ENCODE results near the gene ENTPD5. TPM values are rescaled to one million over a fixed set of nuclear protein-coding genes. Genes with fewer than 3 reads are reported as not detected.

ENTPD5 gene
- total RNA-seq, 1 donor from 2014 or later = 10.4 TPM

DNA sequence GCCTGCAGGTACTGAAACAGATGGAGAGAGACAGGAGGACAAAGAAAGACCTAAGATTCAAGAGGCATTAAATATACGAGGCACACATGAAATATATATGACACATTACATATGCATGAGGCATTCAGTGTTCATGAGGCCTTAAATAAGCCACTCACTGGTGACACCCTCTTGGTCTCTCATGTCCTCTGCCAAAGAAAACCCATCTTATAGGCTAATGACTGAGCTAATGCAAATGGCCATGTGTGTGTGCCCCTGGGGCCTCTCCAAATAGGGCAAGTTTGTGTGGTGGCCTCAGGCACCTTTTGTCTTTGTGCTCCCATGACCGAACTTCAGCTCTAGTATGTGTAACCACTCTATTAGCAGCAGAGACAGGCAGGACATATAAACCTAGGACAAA, 50.2 kb downstream of the ENTPD5 start:
- Mint-ChIP-seq H3K4me3 (no peak overlapping the region), H3K36me3 (ENCODE audit: low read depth) (peaks cover 54% of the 10 kb centered on the region), H3K27me3 (no peaks in the 10 kb centered on the region), H3K4me1 (no peaks in the 10 kb centered on the region), H3K27ac (no peak overlapping the region), H3K9me3 (no peaks in the 10 kb centered on the region)
- TF ChIP-seq, protein P1, sequence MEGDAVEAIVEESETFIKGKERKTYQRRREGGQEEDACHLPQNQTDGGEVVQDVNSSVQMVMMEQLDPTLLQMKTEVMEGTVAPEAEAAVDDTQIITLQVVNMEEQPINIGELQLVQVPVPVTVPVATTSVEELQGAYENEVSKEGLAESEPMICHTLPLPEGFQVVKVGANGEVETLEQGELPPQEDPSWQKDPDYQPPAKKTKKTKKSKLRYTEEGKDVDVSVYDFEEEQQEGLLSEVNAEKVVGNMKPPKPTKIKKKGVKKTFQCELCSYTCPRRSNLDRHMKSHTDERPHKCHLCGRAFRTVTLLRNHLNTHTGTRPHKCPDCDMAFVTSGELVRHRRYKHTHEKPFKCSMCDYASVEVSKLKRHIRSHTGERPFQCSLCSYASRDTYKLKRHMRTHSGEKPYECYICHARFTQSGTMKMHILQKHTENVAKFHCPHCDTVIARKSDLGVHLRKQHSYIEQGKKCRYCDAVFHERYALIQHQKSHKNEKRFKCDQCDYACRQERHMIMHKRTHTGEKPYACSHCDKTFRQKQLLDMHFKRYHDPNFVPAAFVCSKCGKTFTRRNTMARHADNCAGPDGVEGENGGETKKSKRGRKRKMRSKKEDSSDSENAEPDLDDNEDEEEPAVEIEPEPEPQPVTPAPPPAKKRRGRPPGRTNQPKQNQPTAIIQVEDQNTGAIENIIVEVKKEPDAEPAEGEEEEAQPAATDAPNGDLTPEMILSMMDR (IDR thresholded peaks at IDR 0.05) = no peak
- DNase-seq (no peak), ATAC-seq (ENCODE audit: low read depth) (no peak)
- POLR2A ChIA-PET = no interaction called here
- CTCF ChIA-PET = no interaction called here
- intact Hi-C loops (cut with micrococcal nuclease) = no loop called here

DNA sequence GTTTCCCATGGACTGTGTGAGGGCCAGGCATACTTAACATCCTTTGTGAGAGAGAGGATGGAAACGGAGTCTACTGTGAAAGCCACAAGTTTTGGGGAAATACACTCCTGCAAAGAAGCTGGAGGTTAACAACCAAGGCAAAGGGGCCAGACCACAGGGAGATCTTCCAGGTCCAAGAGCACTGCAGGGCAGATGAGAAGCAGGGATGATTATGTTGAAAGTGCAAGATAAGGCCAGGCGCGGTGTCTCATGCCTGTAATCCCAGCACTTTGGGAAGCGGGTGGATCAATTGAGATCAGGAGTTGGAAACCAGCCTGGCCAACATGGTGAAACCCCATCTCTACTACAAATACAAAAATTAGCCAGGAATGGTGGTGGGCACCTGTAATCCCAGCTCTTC, 53.9 kb downstream of the ENTPD5 start:
- Mint-ChIP-seq H3K27me3 (no peaks in the 10 kb centered on the region), H3K36me3 (ENCODE audit: low read depth) (peaks cover 72% of the 10 kb centered on the region), H3K4me3 (no peak overlapping the region), H3K9me3 (no peaks in the 10 kb centered on the region), H3K4me1 (no peaks in the 10 kb centered on the region), H3K27ac (no peak overlapping the region)
- TF ChIP-seq, protein P1 (IDR thresholded peaks at IDR 0.05) = no peak
- intact Hi-C loops (cut with micrococcal nuclease) = no loop called here
- ChIA-PET CTCF (no interaction called here), POLR2A (no interaction called here)
- ATAC-seq (ENCODE audit: low read depth) = no peak
- DNase-seq = no peak

DNA sequence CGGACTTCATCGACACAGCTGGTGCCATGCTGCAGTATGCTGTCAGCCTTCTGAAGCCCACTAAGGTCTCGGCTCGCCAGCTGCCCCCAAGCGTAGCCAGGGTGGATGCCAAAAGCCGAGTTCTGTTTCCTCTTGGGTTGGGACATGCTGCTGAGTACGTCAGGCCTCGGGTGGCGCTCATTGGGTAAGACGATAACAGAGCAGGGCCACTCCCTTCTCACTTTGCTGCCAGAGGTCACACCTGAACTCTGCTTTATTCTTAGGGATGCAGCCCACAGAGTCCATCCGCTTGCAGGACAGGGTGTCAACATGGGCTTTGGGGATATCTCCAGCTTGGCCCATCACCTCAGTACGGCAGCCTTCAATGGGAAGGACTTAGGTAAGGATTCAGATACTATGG, 57.9 kb downstream of the ENTPD5 start:
- ATAC-seq (ENCODE audit: low read depth) (no peak), DNase-seq (no peak)
- Mint-ChIP-seq H3K27me3 (no peaks in the 10 kb centered on the region), H3K4me1 (no peaks in the 10 kb centered on the region), H3K27ac (no peak overlapping the region), H3K4me3 (no peak overlapping the region), H3K36me3 (ENCODE audit: low read depth) (peaks cover 80% of the 10 kb centered on the region), H3K9me3 (no peaks in the 10 kb centered on the region)
- ChIA-PET CTCF (interaction anchor here (1.3 kb wide), 1 partner anchor 25 kb away, joined by 3 read pairs; no protein-coding TSS in a partner anchor), POLR2A (interaction anchor here (0.6 kb wide), 1 partner anchor 47 kb away, joined by 5 read pairs; no protein-coding TSS in a partner anchor)
- intact Hi-C loops (cut with micrococcal nuclease) = no loop called here
- TF ChIP-seq, protein P1 (IDR thresholded peaks at IDR 0.05) = no peak

DNA sequence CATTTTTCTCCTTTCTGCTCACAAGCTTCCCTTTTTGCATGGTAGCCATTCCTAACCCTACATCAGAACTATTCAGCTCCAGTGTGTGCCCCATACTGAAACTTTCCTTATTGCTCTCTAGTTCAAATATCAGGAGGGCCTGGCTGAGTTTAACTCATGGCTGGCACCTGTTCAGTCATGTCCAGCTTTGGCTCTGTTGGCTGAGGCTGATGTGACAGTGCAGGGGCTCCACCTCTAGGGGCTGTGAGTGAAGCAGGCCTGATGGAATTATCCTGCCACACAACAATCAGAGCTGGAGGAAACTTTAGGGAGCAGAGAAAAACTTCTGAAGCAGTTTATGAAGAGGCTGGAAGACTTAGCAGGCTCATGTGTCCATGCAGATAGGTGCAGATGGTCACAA, 60.5 kb downstream of the ENTPD5 start:
- POLR2A ChIA-PET = interaction anchor here (2.2 kb wide), 1 partner anchor 9 kb away, joined by 4 read pairs; the partner anchor contains the start of genes COQ6 and FAM161B
- TF ChIP-seq, protein P1 (IDR thresholded peaks at IDR 0.05) = no peak
- DNase-seq (no peak), ATAC-seq (ENCODE audit: low read depth) (no peak)
- no peaks in the 10 kb centered on the region for H3K9me3 Mint-ChIP-seq
- H3K4me1 Mint-ChIP-seq = no peaks in the 10 kb centered on the region
- CTCF ChIA-PET = no interaction called here
- no peaks in the 10 kb centered on the region for H3K27me3 Mint-ChIP-seq
- H3K36me3 Mint-ChIP-seq (ENCODE audit: low read depth) = peaks cover 85% of the 10 kb centered on the region
- intact Hi-C loops (cut with micrococcal nuclease) = no loop called here
- H3K4me3 Mint-ChIP-seq = no peak overlapping the region
- no peak overlapping the region for H3K27ac Mint-ChIP-seq

DNA sequence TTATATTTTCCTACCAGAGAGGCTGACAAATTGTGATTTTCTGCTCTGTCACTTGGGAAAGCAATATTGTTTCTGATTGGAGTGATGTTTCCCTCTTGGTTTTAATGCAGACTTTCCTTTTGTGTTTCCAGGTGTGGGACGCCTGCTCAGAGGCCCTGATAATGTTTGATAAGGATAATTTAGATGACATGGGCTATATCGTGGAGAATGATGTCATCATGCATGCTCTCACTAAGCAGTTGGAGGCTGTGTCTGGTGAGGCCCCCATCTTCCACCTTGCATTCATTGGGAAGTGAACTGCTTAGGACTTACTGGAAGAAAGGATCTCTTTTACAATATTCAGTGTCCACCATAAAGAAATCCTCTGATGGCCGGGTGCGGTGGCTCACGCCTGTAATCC, 63.4 kb downstream of the ENTPD5 start:
- ChIA-PET POLR2A (interaction anchor here (0.6 kb wide), 1 partner anchor 44 kb away, joined by 5 read pairs; no protein-coding TSS in a partner anchor), CTCF (no interaction called here)
- no peaks in the 10 kb centered on the region for H3K27me3 Mint-ChIP-seq
- no peak for DNase-seq
- intact Hi-C loops (cut with micrococcal nuclease) = no loop called here
- TF ChIP-seq, protein P1 (IDR thresholded peaks at IDR 0.05) = no peak
- peaks cover 66% of the 10 kb centered on the region for H3K36me3 Mint-ChIP-seq (ENCODE audit: low read depth)
- H3K27ac Mint-ChIP-seq = no peak overlapping the region
- ATAC-seq (ENCODE audit: low read depth) = no peak
- H3K4me3 Mint-ChIP-seq = no peak overlapping the region
- H3K9me3 Mint-ChIP-seq = no peaks in the 10 kb centered on the region
- peaks cover 7% of the 10 kb centered on the region for H3K4me1 Mint-ChIP-seq
